Measurements from ENCODE around the gene ATG4B.

DNA sequence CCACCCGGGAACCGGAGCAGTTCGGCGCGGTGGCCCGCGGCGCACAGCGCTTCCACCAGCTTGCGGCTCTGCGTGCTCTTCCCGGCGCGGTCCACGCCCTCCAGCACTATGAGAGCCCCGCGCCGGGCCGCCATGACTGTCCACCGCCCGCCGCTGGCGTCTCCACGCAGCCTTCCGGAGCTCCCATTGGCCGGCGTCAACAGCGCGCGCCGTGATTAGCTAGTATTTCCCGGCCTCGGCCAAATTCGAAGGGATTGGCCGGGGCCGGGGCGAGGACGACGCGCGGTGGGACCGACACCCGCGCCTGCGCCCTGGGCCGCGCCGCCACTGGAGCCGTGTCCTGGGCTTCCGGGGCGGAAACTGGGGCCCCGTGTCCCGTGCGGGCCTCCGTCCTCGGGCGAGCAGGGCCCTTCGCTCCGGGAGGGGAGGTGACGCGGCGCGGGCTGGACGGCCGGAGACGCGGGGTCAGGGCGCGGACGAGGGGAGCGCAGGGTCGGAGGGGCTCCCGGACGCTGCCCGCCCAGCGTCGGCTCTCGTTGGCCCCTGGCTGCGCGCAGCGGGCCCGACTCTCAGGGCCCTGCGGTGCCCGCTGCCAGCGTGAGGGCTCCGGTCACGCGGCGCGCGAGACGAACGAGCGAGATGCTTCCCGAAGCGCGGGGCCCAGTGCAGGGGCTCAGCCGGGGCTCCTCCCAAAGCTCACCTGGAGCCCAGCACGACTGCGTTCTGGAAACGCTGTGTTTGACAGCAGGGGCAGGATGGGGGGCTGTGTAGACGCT is 49.3 kb downstream of the ATG4B start, which contains the start of gene DTYMK:
- TF ChIP-seq POLR2A (IDR thresholded peaks at IDR 0.05; ENCODE audit: low read length) (peak; percentile 92), GATA1 (IDR thresholded peaks at IDR 0.05; ENCODE audit: low read depth, low read length) (no peak)
